Neural progenitor cell (in vitro differentiated cells): ENCODE results near the gene RREB1.

Experiments
- EZH2 ChIP-seq: fragments of 200-600 bp; sonication (generic); IDR thresholded peaks from 2 replicates; pipeline ENCODE4 v1.6.1; 2017; ENCODE audit warnings: antibody characterized with exemption, mild to moderate bottlenecking, moderate library complexity
- TF ChIP-seq, protein P1 (sequence below): fragments of 200-600 bp; sonication (generic); IDR thresholded peaks from 2 replicates; pipeline ENCODE4 v1.5.1; 2017; ENCODE audit warnings: antibody characterized with exemption, mild to moderate bottlenecking

DNA sequence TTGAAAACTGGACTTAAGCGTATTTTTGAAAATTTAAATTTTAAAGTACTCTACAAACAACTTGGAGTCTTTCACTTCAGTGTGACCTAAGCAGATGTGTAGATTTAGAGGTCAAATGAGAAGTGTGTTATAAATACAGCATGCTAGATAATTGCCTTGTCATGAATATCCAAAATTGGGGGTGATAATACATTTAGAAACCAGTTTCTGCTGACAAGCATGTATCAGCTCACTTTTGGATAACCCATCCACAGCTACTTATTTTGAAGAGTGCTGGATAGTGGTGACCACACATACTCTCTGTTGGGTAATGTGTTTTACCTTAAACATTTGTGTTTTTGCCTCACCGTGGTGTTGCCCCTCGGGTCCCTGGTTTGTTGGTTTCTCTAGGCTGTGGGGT, 14.9 kb downstream of the RREB1 start:
- TF ChIP-seq, protein P1, sequence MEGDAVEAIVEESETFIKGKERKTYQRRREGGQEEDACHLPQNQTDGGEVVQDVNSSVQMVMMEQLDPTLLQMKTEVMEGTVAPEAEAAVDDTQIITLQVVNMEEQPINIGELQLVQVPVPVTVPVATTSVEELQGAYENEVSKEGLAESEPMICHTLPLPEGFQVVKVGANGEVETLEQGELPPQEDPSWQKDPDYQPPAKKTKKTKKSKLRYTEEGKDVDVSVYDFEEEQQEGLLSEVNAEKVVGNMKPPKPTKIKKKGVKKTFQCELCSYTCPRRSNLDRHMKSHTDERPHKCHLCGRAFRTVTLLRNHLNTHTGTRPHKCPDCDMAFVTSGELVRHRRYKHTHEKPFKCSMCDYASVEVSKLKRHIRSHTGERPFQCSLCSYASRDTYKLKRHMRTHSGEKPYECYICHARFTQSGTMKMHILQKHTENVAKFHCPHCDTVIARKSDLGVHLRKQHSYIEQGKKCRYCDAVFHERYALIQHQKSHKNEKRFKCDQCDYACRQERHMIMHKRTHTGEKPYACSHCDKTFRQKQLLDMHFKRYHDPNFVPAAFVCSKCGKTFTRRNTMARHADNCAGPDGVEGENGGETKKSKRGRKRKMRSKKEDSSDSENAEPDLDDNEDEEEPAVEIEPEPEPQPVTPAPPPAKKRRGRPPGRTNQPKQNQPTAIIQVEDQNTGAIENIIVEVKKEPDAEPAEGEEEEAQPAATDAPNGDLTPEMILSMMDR, result no peak
- TF ChIP-seq EZH2, result no peak
